Stomach (tissue), 9 donors: Measurements from ENCODE around the gene SNRK. TPM values are rescaled to one million over a fixed set of nuclear protein-coding genes. Genes with fewer than 3 reads are reported as not detected.

ENCODE experiments used
- DNase-seq, 2 donors: peaks; one replicate each; pipeline versions ENCODE4 v3.0.0 to v3.0.0-alpha.2; 2013 to 2019
- H3K27ac ChIP-seq, 5 donors: fragments of 200-600 bp in 4 of 5; sonication (generic) in 4 of 5; one replicate each; pipeline ENCODE4 v1.5.1; 2013 to 2019; ENCODE audit warnings: mild to moderate bottlenecking in 1 of 5, moderate library complexity in 1 of 5
- H3K27me3 ChIP-seq, 3 donors: fragments of 200-600 bp; sonication (generic); one replicate each; pipeline ENCODE4 v1.5.1; 2017 to 2019; ENCODE audit warnings: mixed run types in 1 of 3
- H3K36me3 ChIP-seq, 4 donors: fragments of 200-600 bp; sonication (generic); 1 replicate in 3 of 4; 2 replicates in 1 of 4; pipeline ENCODE4 v1.5.1; 2016 to 2019
- H3K4me1 ChIP-seq, 4 donors: fragments of 200-600 bp; sonication (generic); one replicate each; pipeline ENCODE4 v1.5.1; 2016 to 2019
- H3K4me3 ChIP-seq, 4 donors: fragments of 200-600 bp; sonication (generic) in 3 of 4; one replicate each; pipeline ENCODE4 v1.5.1; 2016 to 2019; ENCODE audit warnings: mild to moderate bottlenecking in 1 of 4
- H3K9me3 ChIP-seq, 4 donors: fragments of 200-600 bp; sonication (generic); one replicate each; pipeline ENCODE4 v1.5.1; 2016 to 2019
- EP300 ChIP-seq: sonication (generic); formaldehyde crosslinking; IDR thresholded peaks from one replicate; pipeline ENCODE4 v1.6.1; 2017; ENCODE audit warnings: antibody characterized with exemption
- POLR2A ChIP-seq, 4 donors: fragments of 450-650 bp; IDR thresholded peaks; one replicate each; pipeline ENCODE4 v1.6.1; 2016; ENCODE audit warnings: antibody characterized with exemption in 4 of 4, control low read depth in 2 of 4, mild to moderate bottlenecking in 1 of 4, moderate library complexity in 1 of 4
- POLR2AphosphoS5 ChIP-seq, 3 donors: sonication (generic); formaldehyde crosslinking; IDR thresholded peaks; one replicate each; pipeline ENCODE4 v1.6.1; 2016; ENCODE audit warnings: antibody characterized with exemption in 3 of 3
- WGBS, 5 donors: extraction: QIAGEN DNeasy Blood & Tissue Kit in 3 of 5; methylation state at CpG; one replicate each; pipeline versions ENCODE4 v1.1.5 to v1.1.7; 2013 to 2018; 5-methylcytosine and 5-hydroxymethylcytosine counted together
- intact Hi-C: fragments of 100-400 bp; cut with DNase I; formaldehyde crosslinking; loops from one replicate; pipeline ENCODE4 v1.15.1; 2023; ENCODE audit warnings: low total_unique reads
- polyA plus RNA-seq, 3 donors: library from polyadenylated mRNA; stranded (reverse); fragments of 200-250 nt; gene quantifications; one replicate each; pipeline ENCODE4 v1.2.3, GENCODE V29; 2013
- total RNA-seq, 5 donors: library from RNA; depleted of rRNA; stranded (reverse); fragments of >200 nt; gene quantifications; one replicate each; pipeline versions ENCODE4 v1.1.0 to v1.2.3, GENCODE V29; 2014 to 2016
- TF ChIP-seq, protein P1 (sequence below), 7 experiments: fragments of 450-650 bp in 4 of 7; fragments of 200-600 bp in 3 of 7; sonication (generic) in 3 of 7; IDR thresholded peaks; one replicate each; pipeline ENCODE4 v1.5.1; 2016 to 2019; ENCODE audit warnings: antibody characterized with exemption in 7 of 7, control low read depth in 2 of 7, mild to moderate bottlenecking in 1 of 7
- donor health status: healthy with polysubstance abuse.
- donor health status: Bipolar disorder and iron deficiency.
- donor health status: healthy.

The SNRK gene
- total and polyA plus RNA-seq, 8 donors = 8.2 to 183 (median 36.0) TPM

DNA sequence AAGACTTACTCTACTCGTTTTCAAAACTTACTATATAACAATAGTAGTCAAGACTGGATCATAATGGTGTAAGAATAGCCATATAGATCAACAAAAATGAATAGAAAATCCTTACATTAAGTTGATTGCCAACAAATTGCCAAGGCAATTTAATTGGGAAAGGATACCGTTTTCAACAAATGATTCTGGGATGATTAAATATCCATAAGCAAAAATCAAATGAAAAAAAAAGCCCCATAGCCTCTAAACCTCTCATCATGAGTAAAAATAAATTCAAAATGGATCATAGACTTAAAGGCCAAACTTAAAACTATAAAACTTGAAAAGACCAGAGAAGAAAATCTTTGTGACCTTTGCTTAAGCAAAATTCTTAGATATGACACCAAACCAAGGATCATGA lies 5.3 kb upstream of the SNRK start:
- WGBS, 5 donors = 64 to 79% (median 69%) methylated on average over 2 of the region's 2 CpGs
- TF ChIP-seq POLR2AphosphoS5 (IDR thresholded peaks at IDR 0.05) = no peak
- no peak for TF ChIP-seq POLR2A (IDR thresholded peaks at IDR 0.05)
- TF ChIP-seq, protein P1, sequence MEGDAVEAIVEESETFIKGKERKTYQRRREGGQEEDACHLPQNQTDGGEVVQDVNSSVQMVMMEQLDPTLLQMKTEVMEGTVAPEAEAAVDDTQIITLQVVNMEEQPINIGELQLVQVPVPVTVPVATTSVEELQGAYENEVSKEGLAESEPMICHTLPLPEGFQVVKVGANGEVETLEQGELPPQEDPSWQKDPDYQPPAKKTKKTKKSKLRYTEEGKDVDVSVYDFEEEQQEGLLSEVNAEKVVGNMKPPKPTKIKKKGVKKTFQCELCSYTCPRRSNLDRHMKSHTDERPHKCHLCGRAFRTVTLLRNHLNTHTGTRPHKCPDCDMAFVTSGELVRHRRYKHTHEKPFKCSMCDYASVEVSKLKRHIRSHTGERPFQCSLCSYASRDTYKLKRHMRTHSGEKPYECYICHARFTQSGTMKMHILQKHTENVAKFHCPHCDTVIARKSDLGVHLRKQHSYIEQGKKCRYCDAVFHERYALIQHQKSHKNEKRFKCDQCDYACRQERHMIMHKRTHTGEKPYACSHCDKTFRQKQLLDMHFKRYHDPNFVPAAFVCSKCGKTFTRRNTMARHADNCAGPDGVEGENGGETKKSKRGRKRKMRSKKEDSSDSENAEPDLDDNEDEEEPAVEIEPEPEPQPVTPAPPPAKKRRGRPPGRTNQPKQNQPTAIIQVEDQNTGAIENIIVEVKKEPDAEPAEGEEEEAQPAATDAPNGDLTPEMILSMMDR (IDR thresholded peaks at IDR 0.05) = no peak
- TF ChIP-seq EP300 = no peak
- Histone ChIP-seq H3K4me1 (peaks cover 6 to 7% (median 6%) of the 10 kb centered on the region in 4 donors), H3K4me3 (no peak overlapping the region), H3K9me3 (no peaks in the 10 kb centered on the region), H3K36me3 (no peaks in the 10 kb centered on the region), H3K27ac (no peak overlapping the region), H3K27me3 (no peaks in the 10 kb centered on the region)
- DNase-seq = no peak
- intact Hi-C loops = no loop called here

DNA sequence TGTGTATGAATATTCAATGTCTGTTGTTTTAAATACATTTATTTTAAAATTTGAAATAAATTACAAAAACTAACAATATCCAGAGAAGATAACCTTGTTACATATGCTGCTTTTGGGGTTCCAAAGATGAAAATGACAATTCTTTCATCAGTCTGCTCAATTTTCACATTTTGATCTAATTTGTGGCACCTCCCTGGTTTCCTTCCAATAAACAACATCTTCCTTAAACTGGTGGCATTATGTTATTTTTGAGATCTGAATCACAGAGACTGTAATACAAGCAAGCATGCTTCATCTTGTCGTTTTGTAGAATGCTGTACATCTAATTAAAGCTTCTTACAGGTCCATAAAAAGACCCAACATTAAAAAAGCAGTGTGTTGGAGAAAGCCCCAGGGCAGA lies 2.2 kb upstream of the SNRK start:
- no peak overlapping the region for H3K27ac ChIP-seq
- 71 to 84% (median 76%) methylated on average over 1 of the region's 1 CpG for WGBS, 5 donors
- no peak overlapping the region for H3K4me3 ChIP-seq
- no peak for DNase-seq
- no peaks in the 10 kb centered on the region for H3K36me3 ChIP-seq
- H3K27me3 ChIP-seq = no peaks in the 10 kb centered on the region
- peaks cover 13 to 30% (median 23%) of the 10 kb centered on the region in 4 donors for H3K4me1 ChIP-seq
- intact Hi-C loops = no loop called here
- H3K9me3 ChIP-seq = no peaks in the 10 kb centered on the region
- TF ChIP-seq POLR2AphosphoS5 (IDR thresholded peaks at IDR 0.05) = no peak
- TF ChIP-seq, protein P1 (IDR thresholded peaks at IDR 0.05) = no peak
- TF ChIP-seq EP300 = no peak
- no peak for TF ChIP-seq POLR2A (IDR thresholded peaks at IDR 0.05)

DNA sequence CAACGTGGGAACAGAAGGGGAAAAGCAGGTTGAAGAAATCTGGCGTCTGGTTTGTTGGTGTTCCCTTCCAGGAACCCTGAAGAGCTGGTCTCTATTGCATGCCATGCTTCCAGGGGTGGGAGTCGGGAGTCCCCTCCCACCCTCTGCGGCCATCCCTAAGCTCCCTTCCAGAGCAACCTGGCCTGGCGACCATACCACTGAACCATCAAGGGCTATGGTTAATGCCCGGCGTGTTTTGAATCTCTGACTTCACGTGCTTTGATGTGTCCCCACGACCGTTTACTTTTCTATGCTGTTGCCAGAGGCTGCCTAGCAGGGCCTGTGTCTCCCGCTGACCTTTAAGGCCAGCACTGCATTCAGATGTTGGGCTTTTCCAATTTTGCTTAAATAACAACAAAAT lies 696 bp upstream of the SNRK start:
- Histone ChIP-seq H3K36me3 (no peaks in the 10 kb centered on the region), H3K27ac (peak overlapping the region; percentile 11 to 99 (median 84)), H3K9me3 (no peaks in the 10 kb centered on the region), H3K4me1 (peaks cover 28 to 44% (median 37%) of the 10 kb centered on the region in 4 donors), H3K4me3 (peak overlapping the region; percentile 56 to 68 (median 66)), H3K27me3 (no peaks in the 10 kb centered on the region)
- peak in 1 of 2 donors; percentile 28 for DNase-seq
- intact Hi-C loops = no loop called here
- 37 to 53% (median 43%) methylated on average over 9 to 11 of the region's 11 CpGs for WGBS, 5 donors
- TF ChIP-seq EP300 (no peak), POLR2A (IDR thresholded peaks at IDR 0.05) (no peak), POLR2AphosphoS5 (IDR thresholded peaks at IDR 0.05) (no peak)
- TF ChIP-seq, protein P1 (IDR thresholded peaks at IDR 0.05) = no peak

DNA sequence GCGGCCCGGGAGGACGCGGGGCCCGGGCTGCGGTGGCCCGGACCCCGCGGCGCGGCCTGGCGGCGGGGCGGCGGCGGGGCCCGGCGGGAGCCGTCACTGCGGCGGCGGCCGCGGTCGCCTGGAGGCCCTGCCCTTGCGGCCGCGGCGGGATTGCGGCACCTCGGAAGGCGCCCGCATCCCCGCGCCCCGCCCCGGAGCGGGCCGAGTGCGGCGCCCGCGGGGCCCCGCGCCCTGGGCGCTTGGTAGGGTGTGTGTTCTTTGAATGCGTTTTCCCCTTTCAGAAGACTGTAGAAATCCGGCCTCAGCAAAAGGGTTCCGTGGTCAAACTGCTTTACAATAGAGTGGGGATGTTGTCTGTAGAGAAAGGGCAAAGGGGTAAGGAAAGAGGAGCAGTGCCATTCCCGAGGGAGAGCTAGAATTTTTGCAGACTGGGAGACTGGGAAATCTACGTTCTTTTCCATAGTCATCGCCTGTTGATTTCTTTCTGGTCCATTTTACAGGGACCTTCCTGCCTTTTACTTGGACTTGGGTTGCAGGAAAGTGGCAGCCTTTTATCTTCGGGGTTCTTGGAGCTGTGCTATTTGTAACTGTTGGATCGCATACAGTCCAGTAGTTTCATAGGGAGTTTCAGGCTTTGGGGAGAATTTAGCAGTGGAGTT lies 630 bp downstream of the SNRK start:
- H3K4me3 ChIP-seq = peak overlapping the region; percentile 56 to 68 (median 66)
- TF ChIP-seq EP300 (no peak), POLR2A (IDR thresholded peaks at IDR 0.05) (no peak), POLR2AphosphoS5 (IDR thresholded peaks at IDR 0.05) (no peak)
- TF ChIP-seq, protein P1 (IDR thresholded peaks at IDR 0.05) = no peak
- peak in 1 of 2 donors; percentile 68 for DNase-seq
- H3K27ac ChIP-seq = peak overlapping the region; percentile 84 to 100 (median 97)
- peaks cover 36 to 58% (median 50%) of the 10 kb centered on the region in 4 donors for H3K4me1 ChIP-seq
- intact Hi-C loops = no loop called here
- no peaks in the 10 kb centered on the region for H3K9me3 ChIP-seq
- 0 to 1% (median 0%) methylated on average over 8 to 54 of the region's 54 CpGs for WGBS, 5 donors
- H3K27me3 ChIP-seq = no peaks in the 10 kb centered on the region
- no peaks in the 10 kb centered on the region for H3K36me3 ChIP-seq
